Adrenal gland (tissue), 5 donors: ENCODE measurements around the gene AK5.

Experiments
- CTCF ChIP-seq, 6 experiments: fragments of 450-650 bp in 4 of 6; fragments of 200-600 bp in 2 of 6; sonication (generic) in 1 of 6; IDR thresholded peaks; 1 replicate in 5 of 6; 2 replicates in 1 of 6; pipeline versions ENCODE4 v1.5.1 to v1.8.0; 2016 to 2021; ENCODE audit warnings: antibody characterized with exemption in 6 of 6, mild to moderate bottlenecking in 2 of 6, moderate library complexity in 1 of 6
- POLR2A ChIP-seq, 2 donors: fragments of 450-650 bp; IDR thresholded peaks; one replicate each; pipeline ENCODE4 v1.6.1; 2017; ENCODE audit warnings: antibody characterized with exemption in 2 of 2, mild to moderate bottlenecking in 2 of 2, moderate library complexity in 1 of 2
- donor health status: DM: no; HTN: no; CAD: no.

- no peak for TF ChIP-seq CTCF (IDR thresholded peaks at IDR 0.05)
- TF ChIP-seq POLR2A (IDR thresholded peaks at IDR 0.05) = no peak
These were observed 94.2 kb downstream of the AK5 start for GRCh38 chr1:77375990-77376389.
